ENCODE measurements around the gene PHACTR1. TPM values are rescaled to one million over a fixed set of nuclear protein-coding genes. Genes with fewer than 3 reads are reported as not detected.

Gene PHACTR1
- total and polyA plus RNA-seq, 7 donors = 0.60 to 7.5 (median 3.7) TPM

DNA sequence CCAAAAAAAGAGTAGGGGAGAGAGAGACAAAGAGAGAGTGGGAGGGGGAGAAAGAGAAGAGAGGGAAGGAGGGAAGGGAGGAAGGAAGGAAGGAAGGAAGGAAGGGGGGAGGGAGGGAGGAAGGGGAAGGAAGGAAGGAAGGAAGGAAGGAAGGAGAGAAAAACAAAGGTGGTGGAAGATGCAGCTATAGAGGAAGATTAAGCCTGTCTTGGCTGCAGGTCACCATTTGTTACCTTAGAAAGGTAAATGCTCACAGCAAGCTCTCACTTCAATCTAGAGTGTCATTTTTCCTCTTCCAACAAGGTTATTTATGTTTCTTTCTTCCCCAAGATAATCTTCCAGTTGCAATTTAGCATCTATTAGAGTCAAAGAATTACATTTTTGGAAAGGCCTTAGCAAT, 284.0 kb downstream of the PHACTR1 start:
- no peak overlapping the region for H3K4me3 ChIP-seq
- no peaks in the 10 kb centered on the region for H3K36me3 ChIP-seq
- TF ChIP-seq, protein P1, sequence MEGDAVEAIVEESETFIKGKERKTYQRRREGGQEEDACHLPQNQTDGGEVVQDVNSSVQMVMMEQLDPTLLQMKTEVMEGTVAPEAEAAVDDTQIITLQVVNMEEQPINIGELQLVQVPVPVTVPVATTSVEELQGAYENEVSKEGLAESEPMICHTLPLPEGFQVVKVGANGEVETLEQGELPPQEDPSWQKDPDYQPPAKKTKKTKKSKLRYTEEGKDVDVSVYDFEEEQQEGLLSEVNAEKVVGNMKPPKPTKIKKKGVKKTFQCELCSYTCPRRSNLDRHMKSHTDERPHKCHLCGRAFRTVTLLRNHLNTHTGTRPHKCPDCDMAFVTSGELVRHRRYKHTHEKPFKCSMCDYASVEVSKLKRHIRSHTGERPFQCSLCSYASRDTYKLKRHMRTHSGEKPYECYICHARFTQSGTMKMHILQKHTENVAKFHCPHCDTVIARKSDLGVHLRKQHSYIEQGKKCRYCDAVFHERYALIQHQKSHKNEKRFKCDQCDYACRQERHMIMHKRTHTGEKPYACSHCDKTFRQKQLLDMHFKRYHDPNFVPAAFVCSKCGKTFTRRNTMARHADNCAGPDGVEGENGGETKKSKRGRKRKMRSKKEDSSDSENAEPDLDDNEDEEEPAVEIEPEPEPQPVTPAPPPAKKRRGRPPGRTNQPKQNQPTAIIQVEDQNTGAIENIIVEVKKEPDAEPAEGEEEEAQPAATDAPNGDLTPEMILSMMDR (IDR thresholded peaks at IDR 0.05) = no peak
- intact Hi-C loops (cut with DNase I) = no loop called here
- no peaks in the 10 kb centered on the region for H3K4me1 ChIP-seq
- no peaks in the 10 kb centered on the region for H3K27me3 ChIP-seq
- no peaks in the 10 kb centered on the region for H3K9me3 ChIP-seq
- DNase-seq = no peak
- no peak overlapping the region for H3K27ac ChIP-seq

DNA sequence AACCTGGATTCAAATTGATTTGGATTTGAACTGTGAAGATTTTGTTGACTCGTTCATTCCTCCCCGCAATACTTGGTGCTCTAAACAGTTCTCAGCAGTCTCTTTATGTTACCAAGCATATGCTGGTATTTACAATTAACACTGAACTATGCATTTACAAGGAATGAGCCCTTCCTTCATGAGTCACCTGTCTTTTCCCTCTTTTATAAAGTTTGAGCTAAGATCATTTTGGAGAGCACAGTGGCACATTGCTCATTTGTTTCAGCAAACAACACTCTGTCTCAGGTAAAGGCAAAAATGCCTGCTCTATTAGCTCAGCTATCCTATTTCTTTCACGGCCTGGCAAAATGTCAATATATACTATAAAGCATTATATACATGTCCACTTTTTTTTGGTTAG, 285.4 kb downstream of the PHACTR1 start:
- H3K36me3 ChIP-seq = no peaks in the 10 kb centered on the region
- no peak overlapping the region for H3K4me3 ChIP-seq
- no peak for TF ChIP-seq POLR2A (IDR thresholded peaks at IDR 0.05)
- no peak for TF ChIP-seq EP300 (IDR thresholded peaks at IDR 0.05)
- TF ChIP-seq, protein P1 (IDR thresholded peaks at IDR 0.05) = no peak
- no peak for TF ChIP-seq POLR2AphosphoS5 (IDR thresholded peaks at IDR 0.05)
- H3K27ac ChIP-seq = no peak overlapping the region
- DNase-seq = no peak
- 68 to 82% methylated on average over 3 of the region's 3 CpGs for WGBS, 2 donors
- intact Hi-C loops (cut with DNase I) = no loop called here
- peaks cover 0 to 3% (median 0%) of the 10 kb centered on the region in 4 donors for H3K4me1 ChIP-seq
- no peaks in the 10 kb centered on the region for H3K27me3 ChIP-seq
- H3K9me3 ChIP-seq = no peaks in the 10 kb centered on the region

DNA sequence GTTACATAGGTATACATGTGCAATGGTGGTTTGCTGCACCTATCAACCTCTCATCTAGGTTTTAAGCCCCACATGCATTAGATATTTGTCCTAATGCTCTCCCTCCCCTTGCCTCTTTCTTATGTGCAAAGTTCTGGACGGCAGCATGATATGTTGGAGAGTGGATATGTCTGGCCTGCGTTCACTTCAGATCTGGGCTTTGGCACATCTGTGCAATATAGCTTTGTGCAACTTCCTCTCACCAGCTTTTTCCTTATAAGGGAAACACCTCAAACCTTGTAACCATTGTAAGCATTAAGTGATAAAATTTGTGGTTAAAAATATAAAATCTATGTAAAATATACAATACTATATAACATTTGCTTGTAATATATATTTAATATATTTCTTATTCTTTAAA, 288.0 kb downstream of the PHACTR1 start:
- WGBS, 2 donors = 44 to 72% methylated on average over 2 of the region's 2 CpGs
- DNase-seq = no peak
- peaks cover 0 to 4% (median 0%) of the 10 kb centered on the region in 4 donors for H3K4me1 ChIP-seq
- TF ChIP-seq, protein P1 (IDR thresholded peaks at IDR 0.05) = no peak
- no peak for TF ChIP-seq EP300 (IDR thresholded peaks at IDR 0.05)
- intact Hi-C loops (cut with DNase I) = no loop called here
- no peaks in the 10 kb centered on the region for H3K27me3 ChIP-seq
- H3K27ac ChIP-seq = no peak overlapping the region
- no peaks in the 10 kb centered on the region for H3K9me3 ChIP-seq
- H3K36me3 ChIP-seq = no peaks in the 10 kb centered on the region
- H3K4me3 ChIP-seq = no peak overlapping the region

DNA sequence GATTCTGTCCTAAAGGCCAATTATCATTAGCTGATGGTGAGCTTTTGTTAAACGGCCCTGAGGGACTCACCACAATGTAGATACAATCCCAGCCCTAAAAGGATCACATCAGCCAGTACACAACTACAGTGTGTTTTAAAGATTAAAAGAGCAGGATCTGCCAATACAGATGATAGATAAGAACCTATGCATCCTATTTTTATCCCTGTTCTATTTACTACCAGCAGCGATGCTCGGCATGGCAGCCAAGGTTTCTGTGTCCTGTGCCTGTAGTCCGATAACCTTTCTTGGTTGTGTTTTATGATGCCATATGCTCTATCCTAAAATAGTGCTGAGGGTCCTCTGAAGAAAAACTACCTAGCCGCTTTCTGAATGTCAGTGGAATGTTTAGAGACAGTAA, 289.4 kb downstream of the PHACTR1 start:
- Histone ChIP-seq H3K4me1 (peaks cover 0 to 4% (median 0%) of the 10 kb centered on the region in 4 donors), H3K27ac (no peak overlapping the region), H3K36me3 (no peaks in the 10 kb centered on the region), H3K27me3 (peaks cover 0 to 13% (median 10%) of the 10 kb centered on the region in 3 donors), H3K4me3 (no peak overlapping the region), H3K9me3 (no peaks in the 10 kb centered on the region)
- intact Hi-C loops (cut with DNase I) = no loop called here
- WGBS, 2 donors = 91 to 93% methylated on average over 5 of the region's 5 CpGs
- no peak for TF ChIP-seq POLR2A (IDR thresholded peaks at IDR 0.05)
- TF ChIP-seq, protein P1 (IDR thresholded peaks at IDR 0.05) = no peak
- no peak for TF ChIP-seq EP300 (IDR thresholded peaks at IDR 0.05)
- no peak for TF ChIP-seq POLR2AphosphoS5 (IDR thresholded peaks at IDR 0.05)
- DNase-seq = no peak

DNA sequence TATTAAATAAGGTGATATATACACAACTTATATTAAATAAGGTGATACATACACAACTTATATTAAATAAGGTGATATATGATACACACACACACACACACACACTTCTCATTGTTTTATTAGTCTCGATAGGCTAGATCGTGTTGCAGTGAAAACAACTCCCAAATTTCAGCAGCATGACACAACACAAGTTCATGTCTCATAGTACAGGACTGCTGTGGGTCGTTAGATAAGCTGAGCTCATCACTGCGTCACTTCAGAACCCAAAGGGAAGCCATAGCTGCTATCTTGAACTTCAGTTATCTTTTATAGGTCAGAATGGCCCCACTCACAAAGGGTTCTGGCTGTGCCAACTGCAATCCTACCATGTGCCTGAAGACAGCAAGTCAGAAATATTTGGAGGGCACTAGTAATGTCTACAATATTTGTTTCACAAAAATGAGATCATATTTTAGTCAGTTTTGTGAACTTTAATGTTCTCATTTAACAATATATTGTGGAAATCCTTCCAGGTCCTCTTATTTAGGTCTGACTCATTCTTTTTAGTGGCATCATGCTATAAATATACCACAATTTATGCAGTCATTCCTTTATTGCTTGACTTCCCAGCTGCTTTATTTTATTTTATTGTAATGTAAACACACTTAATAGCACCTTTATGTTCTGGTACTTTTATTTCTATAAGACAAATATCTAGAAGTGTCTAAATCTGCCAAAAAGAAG, 290.2 kb downstream of the PHACTR1 start:
- TF ChIP-seq, protein P1 (IDR thresholded peaks at IDR 0.05) = no peak
- TF ChIP-seq POLR2A (IDR thresholded peaks at IDR 0.05) = no peak
- TF ChIP-seq EP300 (IDR thresholded peaks at IDR 0.05) = no peak
- Histone ChIP-seq H3K36me3 (no peaks in the 10 kb centered on the region), H3K27me3 (peaks cover 0 to 20% (median 11%) of the 10 kb centered on the region in 3 donors), H3K4me3 (no peak overlapping the region), H3K27ac (no peak overlapping the region), H3K4me1 (peaks cover 0 to 4% (median 0%) of the 10 kb centered on the region in 4 donors), H3K9me3 (no peaks in the 10 kb centered on the region)
- 22 to 74% methylated on average over 4 of the region's 4 CpGs for WGBS, 2 donors
- intact Hi-C loops (cut with DNase I) = no loop called here
- DNase-seq = no peak
